IMR-90 (cell line): ENCODE results near the gene JADE3. TPM values are rescaled to one million over a fixed set of nuclear protein-coding genes. Genes with fewer than 3 reads are reported as not detected.

Experiments used
- ATAC-seq: fragments of 200-7000 bp; cut with Tn5 transposase; 2 replicates; pipeline ENCODE4 v1.9.1; 2020; ENCODE audit warnings: low read depth, mild to moderate bottlenecking, moderate library complexity
- BruUV-seq: library from RNA; stranded (reverse); fragments of 400-500 nt; replicated peaks from 2 replicates; lab custom pipeline; 2021; lab: Mats Ljungman, UMichigan
- CTCF ChIA-PET: fragments of 300-600 bp; formaldehyde crosslinking; extraction: SDS; loops from one replicate; lab custom pipeline; 2021; ENCODE audit warnings: antibody characterized with exemption; lab: Yijun Ruan, JAX
- POLR2A ChIA-PET: fragments of 300-600 bp; sonication (Branson Sonifier 250); formaldehyde crosslinking; loops from one replicate; lab custom pipeline; 2022; ENCODE audit warnings: antibody characterized with exemption; ENCODE audit not compliant: unreplicated experiment; lab: Charles Lee
- DNase-seq: peaks from one replicate; pipeline ENCODE4 v3.0.0; 2013
- H2AFZ ChIP-seq: replicated peaks from 2 replicates; pipeline ENCODE3; 2013; ENCODE audit warnings: low read length, mild to moderate bottlenecking; ENCODE audit not compliant: poor library complexity
- H2AK5ac ChIP-seq: 2 replicates; pipeline ENCODE4 v1.6.1; 2013; ENCODE audit warnings: low read depth, low read length, inconsistent platforms
- H2AK9ac ChIP-seq: replicated peaks from 2 replicates; pipeline ENCODE3; 2013; ENCODE audit warnings: mild to moderate bottlenecking, low read depth, low read length, moderate library complexity; ENCODE audit not compliant: poor library complexity
- H2BK120ac ChIP-seq: 2 replicates; pipeline ENCODE4 v1.6.1; 2013; ENCODE audit warnings: low read depth, low read length, inconsistent platforms
- H2BK15ac ChIP-seq: 3 replicates; pipeline ENCODE4 v1.6.1; 2013; ENCODE audit warnings: low read depth, low read length, inconsistent platforms
- H2BK20ac ChIP-seq: 2 replicates; pipeline ENCODE4 v1.6.1; 2013; ENCODE audit warnings: low read depth, mild to moderate bottlenecking, inconsistent platforms, low read length, moderate library complexity
- H2BK5ac ChIP-seq: 2 replicates; pipeline ENCODE4 v1.6.1; 2013; ENCODE audit warnings: mild to moderate bottlenecking, low read depth, low read length, inconsistent platforms; ENCODE audit not compliant: poor library complexity, severe bottlenecking
- H3K14ac ChIP-seq: replicated peaks from 2 replicates; pipeline ENCODE4 v1.6.1; 2013; ENCODE audit warnings: low read depth, low read length, inconsistent platforms
- H3K18ac ChIP-seq: 2 replicates; pipeline ENCODE4 v1.6.1; 2013; ENCODE audit warnings: low read depth, low read length, control low read depth
- H3K23ac ChIP-seq: 2 replicates; pipeline ENCODE4 v1.6.1; 2013; ENCODE audit warnings: low read depth, low read length, inconsistent platforms
- H3K27ac ChIP-seq: 2 replicates; pipeline ENCODE4 v1.5.1; 2013; ENCODE audit warnings: mild to moderate bottlenecking, control low read depth, low read length; ENCODE audit not compliant: insufficient read depth
- H3K27me3 ChIP-seq: 2 replicates; pipeline ENCODE4 v1.6.1; 2013; ENCODE audit warnings: low read length; ENCODE audit not compliant: control insufficient read depth, insufficient read depth
- H3K36me3 ChIP-seq: 2 replicates; pipeline ENCODE4 v1.6.1; 2013; ENCODE audit warnings: low read length, mixed read lengths; ENCODE audit not compliant: control insufficient read depth, insufficient read depth
- H3K4ac ChIP-seq: 2 replicates; pipeline ENCODE4 v1.6.1; 2013; ENCODE audit warnings: low read depth, low read length, inconsistent platforms
- H3K4me1 ChIP-seq: 2 replicates; pipeline ENCODE4 v1.6.1; 2013; ENCODE audit warnings: low read length, mixed read lengths; ENCODE audit not compliant: control insufficient read depth, insufficient read depth
- H3K4me2 ChIP-seq: 2 replicates; pipeline ENCODE4 v1.6.1; 2013; ENCODE audit warnings: low read depth, mild to moderate bottlenecking, control low read depth, low read length, moderate library complexity
- H3K4me3 ChIP-seq: 2 replicates; pipeline ENCODE4 v1.5.1; 2013; ENCODE audit warnings: low read depth, mild to moderate bottlenecking, control low read depth, low read length, moderate library complexity; ENCODE audit not compliant: insufficient read depth
- H3K56ac ChIP-seq: 2 replicates; pipeline ENCODE4 v1.6.1; 2013; ENCODE audit warnings: low read length, inconsistent platforms; ENCODE audit not compliant: insufficient read depth; ENCODE audit errors: extremely low read depth
- H3K79me1 ChIP-seq, 2 experiments: 2 replicates each; pipeline ENCODE4 v1.6.1; 2013; ENCODE audit warnings: low read length in 2 of 2, inconsistent platforms in 1 of 2, low read depth in 1 of 2
- H3K9ac ChIP-seq: 2 replicates; pipeline ENCODE4 v1.6.1; 2013; ENCODE audit warnings: low read depth, low read length, control low read depth
- H3K9me1 ChIP-seq: 2 replicates; pipeline ENCODE4 v1.6.1; 2013; ENCODE audit warnings: low read length, inconsistent platforms; ENCODE audit not compliant: insufficient read depth
- H3K9me3 ChIP-seq: 2 replicates; pipeline ENCODE4 v1.6.1; 2013; ENCODE audit warnings: low read length; ENCODE audit not compliant: control insufficient read depth, insufficient read depth
- H4K20me1 ChIP-seq: 2 replicates; pipeline ENCODE4 v1.6.1; 2013; ENCODE audit warnings: low read length, inconsistent platforms; ENCODE audit not compliant: insufficient read depth
- H4K5ac ChIP-seq: 2 replicates; pipeline ENCODE4 v1.6.1; 2013; ENCODE audit warnings: mild to moderate bottlenecking, low read depth, low read length, control low read depth
- H4K8ac ChIP-seq, 2 experiments: 2 replicates each; pipeline ENCODE4 v1.6.1; 2013; ENCODE audit warnings: low read depth in 2 of 2, low read length in 2 of 2, control low read depth in 1 of 2, inconsistent platforms in 1 of 2
- H4K91ac ChIP-seq: 2 replicates; pipeline ENCODE4 v1.6.1; 2013; ENCODE audit warnings: low read depth, low read length, inconsistent platforms; ENCODE audit not compliant: insufficient read depth
- CEBPB ChIP-seq: IDR thresholded peaks from 2 replicates; pipeline ENCODE4 v1.6.1; 2012; ENCODE audit warnings: low read depth, low read length, improper control_type of control experiment
- CHD1 ChIP-seq: IDR thresholded peaks from 2 replicates; pipeline ENCODE4 v1.6.1; 2012; ENCODE audit warnings: low read depth, low read length, improper control_type of control experiment
- CTCF ChIP-seq: conservative IDR thresholded peaks from 2 replicates; pipeline ENCODE4 v1.5.1; 2012; ENCODE audit warnings: mild to moderate bottlenecking, low read depth, low read length, improper control_type of control experiment
- MAZ ChIP-seq: IDR thresholded peaks from 2 replicates; pipeline ENCODE4 v1.6.1; 2012; ENCODE audit warnings: low read depth, mild to moderate bottlenecking, low read length, improper control_type of control experiment, moderate library complexity, borderline replicate concordance
- NFE2L2 ChIP-seq: fragments of 150-350 bp; IDR thresholded peaks from 2 replicates; pipeline ENCODE4 v1.6.1; 2016; ENCODE audit warnings: low read depth, mild to moderate bottlenecking, low read length
- RAD21 ChIP-seq: IDR thresholded peaks from 2 replicates; pipeline ENCODE4 v1.6.1; 2012; ENCODE audit warnings: low read length, improper control_type of control experiment
- RFX5 ChIP-seq: IDR thresholded peaks from 2 replicates; pipeline ENCODE4 v1.8.0; 2012; ENCODE audit warnings: low read depth, mild to moderate bottlenecking, low read length, moderate library complexity
- WGBS, 2 experiments: methylation state at CpG; one replicate each; pipeline versions ENCODE4 v1.1.5 to v1.1.7; 2013; ENCODE audit warnings: missing lambda C conversion rate in 2 of 2; ENCODE audit not compliant: insufficient read length in 1 of 2; ENCODE audit errors: extremely low coverage in 2 of 2; 5-methylcytosine and 5-hydroxymethylcytosine counted together
- dilution Hi-C: fragments of 300-500 bp; cut with HindIII; formaldehyde crosslinking; loops from one replicate; pipeline ENCODE4 v1.14.3; 2018; ENCODE audit warnings: low sequenced_read_pairs; ENCODE audit not compliant: unreplicated experiment
- in situ Hi-C: fragments of 300-500 bp; cut with MboI; formaldehyde crosslinking; loops from 3 replicates; pipeline ENCODE4 v1.14.3; 2019; ENCODE audit warnings: low sequenced_read_pairs, inconsistent platforms, mixed read lengths
- intact Hi-C: fragments of 100-400 bp; cut with micrococcal nuclease; formaldehyde crosslinking; loops from 2 replicates; pipeline ENCODE4 v1.10.0; 2022
- polyA plus RNA-seq, 3 experiments: library from polyadenylated mRNA; depleted of rRNA; stranded (reverse); fragments of >200 nt; gene quantifications; 2 replicates each; pipeline ENCODE4 v1.2.3, GENCODE V29; 2012; ENCODE audit warnings: low replicate concordance in 1 of 3
- total RNA-seq: library from RNA; depleted of rRNA; stranded (reverse); fragments of >200 nt; gene quantifications from 2 replicates; pipeline ENCODE4 v1.2.3, GENCODE V29; 2012

The JADE3 gene
- total and polyA plus RNA-seq, 2 of the 4 experiments (the other 2 are of a cell fraction): 2.1 to 4.7 TPM

- H2AFZ ChIP-seq: no peak overlapping the region
- H3K36me3 ChIP-seq: no peaks in the 10 kb centered on the region
- no peak overlapping the region for H2BK20ac ChIP-seq
- H4K91ac ChIP-seq: no peak overlapping the region
- H3K4ac ChIP-seq: no peak overlapping the region
- H4K8ac ChIP-seq: no peak overlapping the region
- ATAC-seq (no peak), DNase-seq (no peak)
- no TSS peak for BruUV-seq
- peaks cover 11% of the 10 kb centered on the region for H3K27me3 ChIP-seq
- no CpG with 5 or more reads among the region's 7 CpGs for WGBS, 2 experiments
- intact Hi-C loops (no loop called here), dilution Hi-C loops (no loop called here), in situ Hi-C loops (no loop called here)
- no peaks in the 10 kb centered on the region for H4K20me1 ChIP-seq
- H4K5ac ChIP-seq: no peak overlapping the region
- H3K4me3 ChIP-seq: no peak overlapping the region
- H3K14ac ChIP-seq: no peak overlapping the region
- no peak overlapping the region for H3K9ac ChIP-seq
- no peaks in the 10 kb centered on the region; the same call in 1 of the 2 replicates for H3K9me1 ChIP-seq
- no peak overlapping the region for H2BK5ac ChIP-seq
- TF ChIP-seq CTCF (no peak), CEBPB (no peak), NFE2L2 (no peak), RFX5 (no peak), CHD1 (no peak), RAD21 (no peak), MAZ (no peak)
- ChIA-PET POLR2A (no interaction called here), CTCF (no interaction called here)
- H2BK120ac ChIP-seq: no peak overlapping the region
- no peak overlapping the region for H3K18ac ChIP-seq
- H3K9me3 ChIP-seq: no peaks in the 10 kb centered on the region
- H3K23ac ChIP-seq: no peak overlapping the region
- no peak overlapping the region for H3K4me2 ChIP-seq
- H3K79me1 ChIP-seq: peaks cover 5 to 10% of the 10 kb centered on the region in 2 experiments; a peak in 2 of 4 replicates
- H3K4me1 ChIP-seq: peaks cover 4% of the 10 kb centered on the region; the same call in 1 of the 2 replicates
- no peak overlapping the region for H3K27ac ChIP-seq
- no peak overlapping the region for H3K56ac ChIP-seq
- no peak overlapping the region for H2AK5ac ChIP-seq
- no peak overlapping the region for H2AK9ac ChIP-seq
- no peak overlapping the region for H2BK15ac ChIP-seq
Observed at GRCh38 chrX:46961574-46962283, 49.5 kb downstream of the JADE3 start.
